ENCODE measurements around the gene OTOF.

The OTOF gene

GRCh38 chr2:26407526-26407925 lies 70.4 kb downstream of the OTOF start:
- no peak for TF ChIP-seq CTCF (IDR thresholded peaks at IDR 0.05; ENCODE audit: control extremely low read depth, extremely low read depth, low read depth, missing control alignments)
- no peak for DNase-seq (ENCODE audit: extremely low spot score)
- CTCF ChIA-PET = no interaction called here
- POLR2A ChIA-PET = no interaction called here
